ENCODE measurements around the gene ERC2.

The ERC2 gene

GRCh38 chr3:55584716-55585368 lies 883.4 kb downstream of the ERC2 start:
- DNase-seq (ENCODE audit: low spot score in 2 of 2), result no peak
- peaks cover 1% of the 10 kb centered on the region for H3K36me3 Mint-ChIP-seq
- H3K4me1 Mint-ChIP-seq, result no peaks in the 10 kb centered on the region
- ATAC-seq (ENCODE audit: low read depth), result no peak
- H3K4me3 Mint-ChIP-seq, result no peak overlapping the region
- no peaks in the 10 kb centered on the region for H3K27me3 Mint-ChIP-seq
- no peak overlapping the region for H3K27ac Mint-ChIP-seq
- peaks cover 1% of the 10 kb centered on the region for H3K9me3 Mint-ChIP-seq

GRCh38 chr3:55584030-55584429 lies 884.2 kb downstream of the ERC2 start:
- Mint-ChIP-seq H3K4me1 (no peaks in the 10 kb centered on the region), H3K27ac (no peak overlapping the region), H3K9me3 (peaks cover 1% of the 10 kb centered on the region), H3K27me3 (no peaks in the 10 kb centered on the region), H3K36me3 (peaks cover 1% of the 10 kb centered on the region), H3K4me3 (no peak overlapping the region)
- no peak for DNase-seq (ENCODE audit: low spot score in 2 of 2)
- ATAC-seq (ENCODE audit: low read depth), result no peak

- no peak overlapping the region for H3K4me3 Mint-ChIP-seq
- no peak for ATAC-seq (ENCODE audit: low read depth)
- no peaks in the 10 kb centered on the region for H3K27me3 Mint-ChIP-seq
- H3K9me3 Mint-ChIP-seq, result peaks cover 1% of the 10 kb centered on the region
- H3K36me3 Mint-ChIP-seq, result peaks cover 1% of the 10 kb centered on the region
- H3K4me1 Mint-ChIP-seq, result no peaks in the 10 kb centered on the region
- no peak for DNase-seq (ENCODE audit: low spot score in 2 of 2)
- H3K27ac Mint-ChIP-seq, result no peak overlapping the region
These were observed 884.8 kb downstream of the ERC2 start for GRCh38 chr3:55583475-55583874.

GRCh38 chr3:55579496-55579895 lies 888.8 kb downstream of the ERC2 start:
- Mint-ChIP-seq H3K4me1 (no peaks in the 10 kb centered on the region), H3K4me3 (no peak overlapping the region), H3K27ac (no peak overlapping the region), H3K27me3 (peaks cover 2% of the 10 kb centered on the region), H3K9me3 (peaks cover 3% of the 10 kb centered on the region), H3K36me3 (peaks cover 1% of the 10 kb centered on the region)
- ATAC-seq (ENCODE audit: low read depth), result no peak
- no peak for DNase-seq (ENCODE audit: low spot score in 2 of 2)

GRCh38 chr3:55576621-55577388 lies 891.5 kb downstream of the ERC2 start:
- no peak overlapping the region for H3K4me3 Mint-ChIP-seq
- H3K27me3 Mint-ChIP-seq, result peaks cover 2% of the 10 kb centered on the region
- no peaks in the 10 kb centered on the region for H3K4me1 Mint-ChIP-seq
- no peak overlapping the region for H3K27ac Mint-ChIP-seq
- H3K36me3 Mint-ChIP-seq, result no peaks in the 10 kb centered on the region
- ATAC-seq (ENCODE audit: low read depth) (no peak), DNase-seq (ENCODE audit: low spot score in 2 of 2) (no peak)
- peaks cover 1% of the 10 kb centered on the region for H3K9me3 Mint-ChIP-seq

GRCh38 chr3:55574671-55575070 lies 893.6 kb downstream of the ERC2 start:
- DNase-seq (ENCODE audit: low spot score in 2 of 2), result no peak
- Mint-ChIP-seq H3K27ac (no peak overlapping the region), H3K27me3 (peaks cover 3% of the 10 kb centered on the region), H3K36me3 (no peaks in the 10 kb centered on the region), H3K4me1 (no peaks in the 10 kb centered on the region), H3K4me3 (no peak overlapping the region), H3K9me3 (peaks cover 1% of the 10 kb centered on the region)
- no peak for ATAC-seq (ENCODE audit: low read depth)

- Mint-ChIP-seq H3K27me3 (peaks cover 3% of the 10 kb centered on the region), H3K27ac (no peak overlapping the region), H3K4me3 (no peak overlapping the region), H3K4me1 (no peaks in the 10 kb centered on the region), H3K9me3 (no peaks in the 10 kb centered on the region), H3K36me3 (no peaks in the 10 kb centered on the region)
- no peak for ATAC-seq (ENCODE audit: low read depth)
- no peak for DNase-seq (ENCODE audit: low spot score in 2 of 2)
These were observed 895.5 kb downstream of the ERC2 start for GRCh38 chr3:55572816-55573215.

GRCh38 chr3:55571913-55572312 lies 896.4 kb downstream of the ERC2 start:
- H3K36me3 Mint-ChIP-seq, result no peaks in the 10 kb centered on the region
- no peaks in the 10 kb centered on the region for H3K4me1 Mint-ChIP-seq
- DNase-seq (ENCODE audit: low spot score in 2 of 2) (no peak), ATAC-seq (ENCODE audit: low read depth) (no peak)
- H3K27ac Mint-ChIP-seq, result no peak overlapping the region
- H3K27me3 Mint-ChIP-seq, result peaks cover 3% of the 10 kb centered on the region
- no peak overlapping the region for H3K4me3 Mint-ChIP-seq
- H3K9me3 Mint-ChIP-seq, result no peaks in the 10 kb centered on the region

- DNase-seq (ENCODE audit: low spot score in 2 of 2) (no peak), ATAC-seq (ENCODE audit: low read depth) (no peak)
- Mint-ChIP-seq H3K4me3 (no peak overlapping the region), H3K36me3 (no peaks in the 10 kb centered on the region), H3K4me1 (no peaks in the 10 kb centered on the region), H3K27ac (no peak overlapping the region), H3K27me3 (peaks cover 3% of the 10 kb centered on the region), H3K9me3 (no peaks in the 10 kb centered on the region)
These were observed 897.0 kb downstream of the ERC2 start for GRCh38 chr3:55571216-55571813.

- H3K27ac Mint-ChIP-seq, result no peak overlapping the region
- no peaks in the 10 kb centered on the region for H3K36me3 Mint-ChIP-seq
- H3K4me1 Mint-ChIP-seq, result no peaks in the 10 kb centered on the region
- no peaks in the 10 kb centered on the region for H3K9me3 Mint-ChIP-seq
- DNase-seq (ENCODE audit: low spot score in 2 of 2) (no peak), ATAC-seq (ENCODE audit: low read depth) (no peak)
- no peak overlapping the region for H3K4me3 Mint-ChIP-seq
- peaks cover 3% of the 10 kb centered on the region for H3K27me3 Mint-ChIP-seq
These were observed 898.0 kb downstream of the ERC2 start for GRCh38 chr3:55570271-55570711.

GRCh38 chr3:55569033-55569599 lies 899.2 kb downstream of the ERC2 start:
- H3K27ac Mint-ChIP-seq, result no peak overlapping the region
- no peak for ATAC-seq (ENCODE audit: low read depth)
- H3K9me3 Mint-ChIP-seq, result no peaks in the 10 kb centered on the region
- H3K4me3 Mint-ChIP-seq, result no peak overlapping the region
- H3K4me1 Mint-ChIP-seq, result no peaks in the 10 kb centered on the region
- peaks cover 3% of the 10 kb centered on the region for H3K27me3 Mint-ChIP-seq
- no peak for DNase-seq (ENCODE audit: low spot score in 2 of 2)
- no peaks in the 10 kb centered on the region for H3K36me3 Mint-ChIP-seq

- no peak overlapping the region for H3K4me3 Mint-ChIP-seq
- peaks cover 3% of the 10 kb centered on the region for H3K27me3 Mint-ChIP-seq
- no peaks in the 10 kb centered on the region for H3K36me3 Mint-ChIP-seq
- H3K4me1 Mint-ChIP-seq, result no peaks in the 10 kb centered on the region
- no peak for ATAC-seq (ENCODE audit: low read depth)
- no peak overlapping the region for H3K27ac Mint-ChIP-seq
- no peaks in the 10 kb centered on the region for H3K9me3 Mint-ChIP-seq
- DNase-seq (ENCODE audit: low spot score in 2 of 2), result no peak
These were observed 900.7 kb downstream of the ERC2 start for GRCh38 chr3:55567615-55568014.

- no peak overlapping the region for H3K4me3 Mint-ChIP-seq
- no peaks in the 10 kb centered on the region for H3K4me1 Mint-ChIP-seq
- H3K9me3 Mint-ChIP-seq, result no peaks in the 10 kb centered on the region
- H3K27me3 Mint-ChIP-seq, result peaks cover 3% of the 10 kb centered on the region
- no peaks in the 10 kb centered on the region for H3K36me3 Mint-ChIP-seq
- H3K27ac Mint-ChIP-seq, result no peak overlapping the region
- DNase-seq (ENCODE audit: low spot score in 2 of 2) (no peak), ATAC-seq (ENCODE audit: low read depth) (no peak)
These were observed 901.1 kb downstream of the ERC2 start for GRCh38 chr3:55567121-55567520.

- DNase-seq (ENCODE audit: low spot score in 2 of 2) (no peak), ATAC-seq (ENCODE audit: low read depth) (no peak)
- Mint-ChIP-seq H3K36me3 (no peaks in the 10 kb centered on the region), H3K4me1 (no peaks in the 10 kb centered on the region), H3K9me3 (no peaks in the 10 kb centered on the region), H3K4me3 (no peak overlapping the region), H3K27ac (no peak overlapping the region), H3K27me3 (peaks cover 2% of the 10 kb centered on the region)
These were observed 902.7 kb downstream of the ERC2 start for GRCh38 chr3:55565521-55565920.
